Renal cortex interstitium (tissue), 11 donors: ENCODE results near the gene RCN2. TPM values are rescaled to one million over a fixed set of nuclear protein-coding genes. Genes with fewer than 3 reads are reported as not detected.

Source experiments
- DNase-seq, 11 donors: peaks; one replicate each; pipeline ENCODE4 v3.0.0-alpha.2; 2013; ENCODE audit warnings: low read depth in 9 of 11, low spot score in 4 of 11; ENCODE audit errors: extremely low read depth in 1 of 11
- polyA plus RNA-seq, 3 donors: library from polyadenylated mRNA; unstranded; fragments of 120-200 nt; gene quantifications; one replicate each; pipeline ENCODE4 v1.2.1, GENCODE V29; 2013; ENCODE audit not compliant: insufficient read length in 3 of 3

The RCN2 gene
- polyA plus RNA-seq, 3 donors = 200 to 239 (median 201) TPM

DNA sequence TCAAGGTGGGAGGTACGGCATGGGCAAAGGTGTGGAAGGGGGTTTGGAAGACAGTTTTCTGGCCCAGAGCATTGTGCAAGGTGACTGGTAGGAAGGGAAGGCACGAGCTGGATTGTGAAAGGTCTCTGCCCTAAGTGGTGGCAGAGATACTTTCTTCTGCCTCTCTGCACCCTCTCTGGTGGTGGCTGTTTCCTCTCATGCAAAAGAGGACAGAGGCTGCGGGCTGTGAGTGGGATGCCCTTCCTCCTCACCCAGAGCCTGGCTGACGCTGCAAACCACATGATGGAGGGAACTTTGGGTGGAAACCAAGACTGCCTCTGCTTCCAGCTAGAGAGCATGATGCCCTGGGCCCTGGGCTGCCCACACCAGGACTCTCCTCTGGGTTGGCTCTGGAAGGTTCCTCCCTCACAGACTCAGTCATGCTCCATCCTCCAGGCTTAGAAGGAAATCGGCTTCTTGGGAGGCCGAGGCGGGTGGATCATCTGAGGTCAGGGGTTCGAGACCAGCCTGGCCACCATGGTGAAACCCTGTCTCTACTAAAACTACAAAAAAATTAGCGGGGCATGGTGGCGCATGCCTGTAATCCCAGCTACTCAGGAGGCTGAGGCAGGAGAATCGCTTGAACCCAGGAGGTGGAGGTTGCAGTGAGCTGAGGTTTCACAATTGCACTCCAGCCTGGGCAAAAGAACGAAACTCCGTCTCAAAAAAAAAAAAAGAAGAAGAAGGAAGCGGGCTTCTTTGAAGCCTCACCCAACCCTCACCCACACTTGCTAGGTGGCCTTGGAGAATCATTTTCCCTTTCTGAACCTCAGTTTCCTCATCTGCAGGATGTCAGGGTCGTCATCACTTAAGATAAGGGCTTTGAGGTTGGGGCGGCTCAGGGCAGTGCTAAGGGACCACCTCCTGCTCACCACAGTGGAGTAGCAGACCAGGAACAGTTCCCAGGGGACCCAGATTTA, 71.7 kb downstream of the RCN2 start:
- DNase-seq = no peak

Other genes starting within 250 kb of the RCN2 start
- gene SCAPER, start 26.4 kb upstream of the RCN2 start, polyA plus RNA-seq = 10 to 100 TPM; 23.1 to 27.5 (median 27.1) TPM
- 1 to 10 TPM; 1.0 to 1.7 (median 1.0) TPM for gene PSTPIP1, start 63.4 kb downstream of the RCN2 start, polyA plus RNA-seq
- 100 to 1,000 TPM; 427 to 498 (median 462) TPM for gene TSPAN3, start 139.4 kb downstream of the RCN2 start, polyA plus RNA-seq